Fibroblast of pulmonary artery (primary cell): ENCODE results near the gene SH3BP4.

Experiments used
- DNase-seq: peaks from one replicate; pipeline ENCODE4 v3.0.0-alpha.2; 2010; ENCODE audit warnings: low read depth
- H3K4me3 ChIP-seq: replicated peaks from 2 replicates; pipeline ENCODE4 v1.5.1; 2011; ENCODE audit warnings: low read depth, mild to moderate bottlenecking, control low read depth, low read length, moderate library complexity
- CTCF ChIP-seq: IDR thresholded peaks from 2 replicates; pipeline ENCODE4 v1.5.1; 2011; ENCODE audit warnings: mild to moderate bottlenecking, control low read depth, low read length, inconsistent platforms; ENCODE audit errors: missing control alignments

Gene SH3BP4

GRCh38 chr2:235048549-235048948 is 96.7 kb downstream of the SH3BP4 start:
- no peak for DNase-seq
- no peak for TF ChIP-seq CTCF
- H3K4me3 ChIP-seq = no peak overlapping the region

GRCh38 chr2:235049069-235049468 is 97.3 kb downstream of the SH3BP4 start:
- no peak for TF ChIP-seq CTCF
- no peak for DNase-seq
- H3K4me3 ChIP-seq = no peak overlapping the region

- no peak for TF ChIP-seq CTCF
- DNase-seq = no peak
These were observed 97.9 kb downstream of the SH3BP4 start for GRCh38 chr2:235049719-235050118.

GRCh38 chr2:235050980-235051351 is 99.1 kb downstream of the SH3BP4 start:
- no peak overlapping the region for H3K4me3 ChIP-seq

More at GRCh38 chr2:235049719-235050118, 97.9 kb downstream of the SH3BP4 start:
- H3K4me3 ChIP-seq = no peak overlapping the region

GRCh38 chr2:235051436-235052260 is 99.8 kb downstream of the SH3BP4 start:
- DNase-seq = peak; percentile 39
- no peak overlapping the region for H3K4me3 ChIP-seq
- TF ChIP-seq CTCF = no peak

More at GRCh38 chr2:235050980-235051351, 99.1 kb downstream of the SH3BP4 start:
- no peak for TF ChIP-seq CTCF
- DNase-seq = peak; percentile 92

- no peak for DNase-seq
- no peak for TF ChIP-seq CTCF
These were observed 100.9 kb downstream of the SH3BP4 start for GRCh38 chr2:235052514-235053354.

More at GRCh38 chr2:235052514-235053354, 100.9 kb downstream of the SH3BP4 start:
- no peak overlapping the region for H3K4me3 ChIP-seq
